NCI-H1092 (cell line): ENCODE measurements around the gene ZC3H4.
"Not testable (repeated sequence)": the region's sequence is repeated elsewhere in the genome, so short reads cannot be mapped to it uniquely, and the experiment has no call there.

Source experiments
- DNase-seq: peaks from one replicate; lab custom pipeline; 2025; lab: John Stamatoyannopoulos, UW

The ZC3H4 gene

GRCh38 chr19:47107953-47108746, 5.4 kb downstream of the ZC3H4 start:
- no peak for DNase-seq

- DNase-seq = no peak
These were observed 6.2 kb downstream of the ZC3H4 start for GRCh38 chr19:47107202-47107952.

- no peak for DNase-seq
These were observed 6.8 kb downstream of the ZC3H4 start for GRCh38 chr19:47106821-47107201.

GRCh38 chr19:47105874-47106273, 7.7 kb downstream of the ZC3H4 start:
- no peak for DNase-seq

GRCh38 chr19:47104680-47105079, 8.9 kb downstream of the ZC3H4 start:
- no peak for DNase-seq

GRCh38 chr19:47102346-47103060, 11.1 kb downstream of the ZC3H4 start:
- no peak for DNase-seq

- not testable (repeated sequence) for DNase-seq
These were observed 12.5 kb downstream of the ZC3H4 start for GRCh38 chr19:47101116-47101515.

GRCh38 chr19:47100290-47100689, 13.3 kb downstream of the ZC3H4 start:
- no peak for DNase-seq

- no peak for DNase-seq
These were observed 14.0 kb downstream of the ZC3H4 start for GRCh38 chr19:47099576-47100050.

- DNase-seq = no peak
These were observed 15.0 kb downstream of the ZC3H4 start for GRCh38 chr19:47098608-47099007.

GRCh38 chr19:47097396-47098201, 16.0 kb downstream of the ZC3H4 start:
- no peak for DNase-seq

GRCh38 chr19:47096721-47097120, 16.9 kb downstream of the ZC3H4 start:
- no peak for DNase-seq

GRCh38 chr19:47096100-47096704, 17.4 kb downstream of the ZC3H4 start:
- DNase-seq = no peak

GRCh38 chr19:47095476-47096099, 18.0 kb downstream of the ZC3H4 start:
- no peak for DNase-seq

GRCh38 chr19:47094557-47095475, 18.8 kb downstream of the ZC3H4 start:
- DNase-seq = no peak

GRCh38 chr19:47093841-47094240, 19.7 kb downstream of the ZC3H4 start:
- no peak for DNase-seq

GRCh38 chr19:47093254-47093653, 20.3 kb downstream of the ZC3H4 start:
- no peak for DNase-seq

- no peak for DNase-seq
These were observed 23.7 kb downstream of the ZC3H4 start for GRCh38 chr19:47089767-47090350.

- DNase-seq = no peak
These were observed 27.3 kb downstream of the ZC3H4 start for GRCh38 chr19:47086280-47086679.
